HG02840 (cell line): ENCODE data around the gene USP22.

Source experiments
- ATAC-seq: cut with Tn5 transposase; IDR thresholded peaks from one replicate; pipeline ENCODE4 v1.9.1; 2021; ENCODE audit warnings: mild to moderate bottlenecking, moderate library complexity, moderate number of reproducible peaks; ENCODE audit not compliant: unreplicated experiment, low FRiP score

Gene USP22

GRCh38 chr17:21003007-21003621 lies 39.7 kb downstream of the USP22 start:
- no peak for ATAC-seq

- ATAC-seq, result no peak
These were observed 40.4 kb downstream of the USP22 start for GRCh38 chr17:21002309-21003006.

- no peak for ATAC-seq
These were observed 41.0 kb downstream of the USP22 start for GRCh38 chr17:21001813-21002221.

GRCh38 chr17:21001111-21001812 lies 41.5 kb downstream of the USP22 start:
- ATAC-seq, result no peak

- ATAC-seq, result no peak
These were observed 42.8 kb downstream of the USP22 start for GRCh38 chr17:20999841-21000532.

GRCh38 chr17:20999044-20999573 lies 43.7 kb downstream of the USP22 start:
- ATAC-seq, result no peak

- no peak for ATAC-seq
These were observed 44.2 kb downstream of the USP22 start for GRCh38 chr17:20998571-20999043.

GRCh38 chr17:20997711-20998570 lies 44.9 kb downstream of the USP22 start:
- ATAC-seq, result no peak

- no peak for ATAC-seq
These were observed 45.8 kb downstream of the USP22 start for GRCh38 chr17:20996724-20997615.

GRCh38 chr17:20995873-20996723 lies 46.7 kb downstream of the USP22 start:
- ATAC-seq, result no peak

GRCh38 chr17:20995164-20995872 lies 47.5 kb downstream of the USP22 start:
- ATAC-seq, result no peak

GRCh38 chr17:20994779-20995149 lies 48.0 kb downstream of the USP22 start:
- ATAC-seq, result no peak

- ATAC-seq, result no peak
These were observed 48.7 kb downstream of the USP22 start for GRCh38 chr17:20993863-20994778.

GRCh38 chr17:20992987-20993862 lies 49.6 kb downstream of the USP22 start:
- ATAC-seq, result no peak

- no peak for ATAC-seq
These were observed 50.4 kb downstream of the USP22 start for GRCh38 chr17:20992416-20992815.
